Measurements from ENCODE around the gene RPE65. TPM values are rescaled to one million over a fixed set of nuclear protein-coding genes. Genes with fewer than 3 reads are reported as not detected.
"Not testable (repeated sequence)": the region's sequence is repeated elsewhere in the genome, so short reads cannot be mapped to it uniquely, and the experiment has no call there.

RPE65 gene
- total RNA-seq, 3 donors from 2014 or later: not detected

DNA sequence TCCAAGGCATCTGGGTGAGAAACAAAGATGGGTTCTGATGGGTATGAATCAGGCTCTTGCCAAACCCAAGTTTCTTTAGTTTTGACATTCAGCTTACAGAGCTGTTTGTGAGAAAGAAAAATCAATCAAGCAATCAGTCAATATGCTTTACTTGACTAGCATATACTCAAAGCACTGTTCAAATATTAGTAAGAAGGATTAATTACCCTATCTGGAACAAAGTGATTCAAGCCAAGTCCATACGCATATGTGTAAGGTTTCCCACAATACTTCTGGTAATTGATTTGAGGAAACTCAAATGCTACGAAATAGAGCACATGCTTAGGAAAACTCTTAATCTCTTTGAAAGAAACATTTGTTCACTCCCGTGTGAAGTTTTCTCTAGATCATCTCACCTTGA, 18.7 kb downstream of the RPE65 start:
- H3K36me3 Mint-ChIP-seq (ENCODE audit: insufficient read depth): no peaks in the 10 kb centered on the region
- H3K4me1 Mint-ChIP-seq (ENCODE audit: low read depth): no peaks in the 10 kb centered on the region
- H3K4me3 Mint-ChIP-seq: no peak overlapping the region
- no peaks in the 10 kb centered on the region for H3K27me3 Mint-ChIP-seq (ENCODE audit: low read depth)
- no peak for ATAC-seq
- H3K9me3 Mint-ChIP-seq: no peaks in the 10 kb centered on the region
- DNase-seq: no peak

- H3K9me3 Mint-ChIP-seq: no peaks in the 10 kb centered on the region
- H3K27me3 Mint-ChIP-seq (ENCODE audit: low read depth): no peaks in the 10 kb centered on the region
- ATAC-seq (no peak), DNase-seq (no peak)
- H3K4me3 Mint-ChIP-seq: no peak overlapping the region
- no peaks in the 10 kb centered on the region for H3K4me1 Mint-ChIP-seq (ENCODE audit: low read depth)
- H3K36me3 Mint-ChIP-seq (ENCODE audit: insufficient read depth): no peaks in the 10 kb centered on the region
Observed at GRCh38 chr1:68429233-68429808, 20.4 kb downstream of the RPE65 start.

- Mint-ChIP-seq H3K4me1 (ENCODE audit: low read depth) (no peaks in the 10 kb centered on the region), H3K27me3 (ENCODE audit: low read depth) (no peaks in the 10 kb centered on the region), H3K4me3 (no peak overlapping the region), H3K9me3 (no peaks in the 10 kb centered on the region), H3K36me3 (ENCODE audit: insufficient read depth) (no peaks in the 10 kb centered on the region)
- DNase-seq (no peak), ATAC-seq (no peak)
Observed at GRCh38 chr1:68426594-68426993, 23.2 kb downstream of the RPE65 start.

GRCh38 chr1:68421350-68421749, 28.4 kb downstream of the RPE65 start:
- DNase-seq (no peak), ATAC-seq (no peak)
- Mint-ChIP-seq H3K27me3 (ENCODE audit: low read depth) (peaks cover under 1% of the 10 kb centered on the region), H3K36me3 (ENCODE audit: insufficient read depth) (no peaks in the 10 kb centered on the region), H3K4me3 (no peak overlapping the region), H3K9me3 (no peaks in the 10 kb centered on the region), H3K4me1 (ENCODE audit: low read depth) (no peaks in the 10 kb centered on the region)

DNA sequence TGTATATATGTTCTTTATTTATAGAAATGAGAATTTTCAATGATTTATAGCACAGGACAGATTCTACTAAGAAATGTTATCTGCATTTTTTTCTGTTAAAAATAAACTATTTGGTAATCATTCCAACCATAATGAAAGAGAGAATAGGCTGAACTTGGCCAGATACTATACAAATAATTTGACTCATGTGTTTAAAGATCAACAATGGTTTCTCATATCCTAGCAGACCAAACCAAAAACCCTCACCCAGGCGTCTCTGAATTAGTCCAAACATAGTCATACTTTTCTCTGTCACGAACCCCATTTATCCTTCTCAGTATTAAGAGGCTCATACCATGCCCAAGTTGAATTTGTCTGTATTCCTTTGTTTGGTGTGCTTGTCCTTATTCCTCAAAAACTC, 40.3 kb downstream of the RPE65 start:
- no peaks in the 10 kb centered on the region for H3K36me3 Mint-ChIP-seq (ENCODE audit: insufficient read depth)
- H3K9me3 Mint-ChIP-seq: peaks cover 3% of the 10 kb centered on the region
- H3K4me1 Mint-ChIP-seq (ENCODE audit: low read depth): no peaks in the 10 kb centered on the region
- ATAC-seq (no peak), DNase-seq (no peak)
- no peaks in the 10 kb centered on the region for H3K27me3 Mint-ChIP-seq (ENCODE audit: low read depth)
- H3K4me3 Mint-ChIP-seq: no peak overlapping the region

DNA sequence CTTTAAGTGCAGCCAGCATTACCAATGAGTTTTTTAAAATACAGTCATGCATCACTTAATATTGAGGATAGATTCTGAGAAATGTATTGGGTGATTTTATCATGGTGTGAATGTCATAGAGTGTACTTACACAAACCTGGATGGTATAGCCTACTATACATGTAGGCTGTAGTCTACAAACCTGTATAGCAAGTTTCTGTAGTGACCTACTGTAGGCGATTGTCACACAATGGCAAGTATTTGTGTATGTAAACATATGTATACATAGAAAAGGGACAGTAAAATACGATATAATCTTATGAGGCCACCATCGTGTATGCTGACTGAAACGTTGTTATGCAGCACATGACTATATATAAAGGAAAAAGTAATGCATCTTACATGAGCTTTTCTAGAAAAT, 48.2 kb downstream of the RPE65 start:
- no peak for DNase-seq
- H3K4me1 Mint-ChIP-seq (ENCODE audit: low read depth): no peaks in the 10 kb centered on the region
- H3K27me3 Mint-ChIP-seq (ENCODE audit: low read depth): peaks cover 3% of the 10 kb centered on the region
- no peaks in the 10 kb centered on the region for H3K9me3 Mint-ChIP-seq
- no peak for ATAC-seq
- H3K36me3 Mint-ChIP-seq (ENCODE audit: insufficient read depth): no peaks in the 10 kb centered on the region
- H3K4me3 Mint-ChIP-seq: no peak overlapping the region

DNA sequence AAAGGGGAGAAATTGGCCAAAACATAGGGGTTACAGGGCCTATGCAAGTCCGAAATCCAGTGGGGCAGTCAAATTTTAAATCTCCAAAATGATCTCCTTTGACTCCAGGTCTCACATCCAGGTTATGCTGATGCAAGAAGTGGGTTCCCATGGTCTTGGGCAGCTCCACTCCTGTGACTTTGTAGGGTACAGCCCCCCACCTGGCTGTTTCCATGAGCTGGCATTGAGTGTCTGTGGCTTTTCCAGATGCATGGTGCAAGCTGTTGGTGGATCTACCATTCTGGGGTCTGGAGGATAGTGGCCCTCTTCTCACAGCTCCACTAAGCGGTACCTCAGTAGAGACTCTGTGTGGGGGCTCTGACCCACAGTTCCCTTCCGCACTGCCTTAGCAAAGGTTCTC, 54.2 kb downstream of the RPE65 start:
- not testable (repeated sequence) for H3K36me3 Mint-ChIP-seq (ENCODE audit: insufficient read depth); ATAC-seq; H3K9me3 Mint-ChIP-seq; H3K27me3 Mint-ChIP-seq (ENCODE audit: low read depth); H3K4me1 Mint-ChIP-seq (ENCODE audit: low read depth); DNase-seq; H3K4me3 Mint-ChIP-seq

GRCh38 chr1:68392474-68392873, 57.3 kb downstream of the RPE65 start:
- H3K36me3 Mint-ChIP-seq (ENCODE audit: insufficient read depth); H3K9me3 Mint-ChIP-seq; H3K4me1 Mint-ChIP-seq (ENCODE audit: low read depth): not testable (repeated sequence)

GRCh38 chr1:68385798-68386524, 63.8 kb downstream of the RPE65 start:
- ATAC-seq; H3K4me1 Mint-ChIP-seq (ENCODE audit: low read depth); H3K36me3 Mint-ChIP-seq (ENCODE audit: insufficient read depth); H3K9me3 Mint-ChIP-seq; DNase-seq; H3K4me3 Mint-ChIP-seq; H3K27me3 Mint-ChIP-seq (ENCODE audit: low read depth): not testable (repeated sequence)

More at GRCh38 chr1:68392474-68392873, 57.3 kb downstream of the RPE65 start:
- H3K4me3 Mint-ChIP-seq; H3K27me3 Mint-ChIP-seq (ENCODE audit: low read depth); DNase-seq; ATAC-seq: not testable (repeated sequence)

- no peaks in the 10 kb centered on the region for H3K9me3 Mint-ChIP-seq
Observed at GRCh38 chr1:68384872-68385411, 64.8 kb downstream of the RPE65 start.

DNA sequence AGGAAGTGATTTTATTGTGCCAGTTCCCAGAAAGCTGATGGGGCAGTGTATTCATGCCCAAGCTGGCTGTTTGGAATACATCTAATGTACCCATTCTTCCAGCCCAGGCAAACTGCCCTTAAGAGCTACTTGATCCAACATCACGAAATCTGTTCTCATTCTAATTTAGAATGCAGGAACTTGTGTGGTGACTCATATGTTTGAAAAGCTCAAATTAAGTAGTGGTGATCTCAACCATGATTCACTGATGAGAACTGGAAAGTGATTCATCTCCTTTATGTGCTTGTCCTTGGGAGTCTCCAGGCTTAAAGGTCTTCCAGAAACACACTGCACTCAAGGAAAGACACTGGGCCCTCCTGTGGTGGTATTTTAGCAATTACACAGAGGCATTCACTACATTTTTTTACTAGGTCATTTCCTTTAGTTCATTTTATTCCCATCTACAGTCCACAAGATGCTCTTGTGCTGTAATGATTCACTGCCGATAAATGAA, 65.4 kb downstream of the RPE65 start:
- no peaks in the 10 kb centered on the region for H3K9me3 Mint-ChIP-seq
- no peak overlapping the region for H3K4me3 Mint-ChIP-seq
- H3K4me1 Mint-ChIP-seq (ENCODE audit: low read depth): no peaks in the 10 kb centered on the region
- H3K36me3 Mint-ChIP-seq (ENCODE audit: insufficient read depth): no peaks in the 10 kb centered on the region
- peaks cover 1% of the 10 kb centered on the region for H3K27me3 Mint-ChIP-seq (ENCODE audit: low read depth)
- ATAC-seq (no peak), DNase-seq (no peak)

More at GRCh38 chr1:68384872-68385411, 64.8 kb downstream of the RPE65 start:
- no peaks in the 10 kb centered on the region for H3K4me1 Mint-ChIP-seq (ENCODE audit: low read depth)
- ATAC-seq (no peak), DNase-seq (no peak)
- H3K36me3 Mint-ChIP-seq (ENCODE audit: insufficient read depth): no peaks in the 10 kb centered on the region
- peaks cover 1% of the 10 kb centered on the region for H3K27me3 Mint-ChIP-seq (ENCODE audit: low read depth)
- H3K4me3 Mint-ChIP-seq: no peak overlapping the region

DNA sequence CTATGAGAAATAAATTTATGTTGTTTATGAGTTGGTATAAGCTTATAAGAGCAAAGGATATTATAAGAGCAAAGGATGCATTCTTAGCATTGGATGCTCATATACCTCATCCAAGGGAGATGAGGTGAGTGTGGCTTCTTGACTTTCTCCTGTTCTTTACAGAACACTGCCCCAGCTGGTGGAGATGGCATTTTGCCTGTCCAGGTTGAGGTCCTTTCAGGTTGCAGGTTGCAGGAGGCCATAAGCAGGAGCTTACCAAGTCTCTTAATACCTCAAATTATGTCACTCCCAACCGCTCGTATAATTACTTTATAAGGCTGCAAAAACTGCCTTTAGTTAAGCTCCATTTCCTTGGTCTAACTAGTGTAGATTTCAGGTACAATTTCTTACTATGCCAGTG, 66.7 kb downstream of the RPE65 start:
- Mint-ChIP-seq H3K27me3 (ENCODE audit: low read depth) (no peaks in the 10 kb centered on the region), H3K4me1 (ENCODE audit: low read depth) (no peaks in the 10 kb centered on the region), H3K36me3 (ENCODE audit: insufficient read depth) (no peaks in the 10 kb centered on the region), H3K9me3 (no peaks in the 10 kb centered on the region), H3K4me3 (no peak overlapping the region)
- DNase-seq (no peak), ATAC-seq (no peak)

- no peaks in the 10 kb centered on the region for H3K27me3 Mint-ChIP-seq (ENCODE audit: low read depth)
- H3K4me1 Mint-ChIP-seq (ENCODE audit: low read depth): no peaks in the 10 kb centered on the region
- H3K36me3 Mint-ChIP-seq (ENCODE audit: insufficient read depth): no peaks in the 10 kb centered on the region
- DNase-seq: no peak
- ATAC-seq: no peak
- no peak overlapping the region for H3K4me3 Mint-ChIP-seq
- H3K9me3 Mint-ChIP-seq: no peaks in the 10 kb centered on the region
Observed at GRCh38 chr1:68379085-68379478, 70.7 kb downstream of the RPE65 start.
